WERI-Rb-1 (cell line): ENCODE data around the gene PDILT.

Source experiments
- DNase-seq: peaks from one replicate; pipeline ENCODE4 v3.0.0-alpha.2; 2020
- H3K27ac ChIP-seq: fragments of 250-450 bp; sonication (Bioruptor Pico); 2 replicates; pipeline ENCODE4 v1.5.1; 2020; ENCODE audit warnings: mild to moderate bottlenecking, moderate library complexity
- H3K27me3 ChIP-seq: fragments of 250-450 bp; sonication (Bioruptor Pico); 2 replicates; pipeline ENCODE4 v1.5.1; 2021; ENCODE audit warnings: mild to moderate bottlenecking, low read depth, moderate library complexity; ENCODE audit not compliant: insufficient read depth, severe bottlenecking
- H3K36me3 ChIP-seq: fragments of 250-450 bp; sonication (Bioruptor Pico); 2 replicates; pipeline ENCODE4 v1.5.1; 2020; ENCODE audit warnings: mild to moderate bottlenecking, moderate library complexity
- H3K4me3 ChIP-seq: 2 replicates; pipeline ENCODE4 v1.5.1; 2011; ENCODE audit warnings: low read depth, mild to moderate bottlenecking, control low read depth, low read length
- H3K9me3 ChIP-seq: fragments of 250-450 bp; sonication (Bioruptor Pico); 2 replicates; pipeline ENCODE4 v1.5.1; 2021; ENCODE audit warnings: mild to moderate bottlenecking, moderate library complexity; ENCODE audit not compliant: severe bottlenecking
- CTCF ChIP-seq: IDR thresholded peaks from 2 replicates; pipeline ENCODE4 v1.5.1; 2011; ENCODE audit warnings: low read depth, mild to moderate bottlenecking, control low read depth, inconsistent platforms, low read length

Gene PDILT

GRCh38 chr16:20319406-20319805 is 85.1 kb downstream of the PDILT start:
- TF ChIP-seq CTCF = no peak
- H3K27me3 ChIP-seq = peaks cover 66% of the 10 kb centered on the region
- no peak overlapping the region for H3K4me3 ChIP-seq
- no peak for DNase-seq
- H3K36me3 ChIP-seq = no peaks in the 10 kb centered on the region
- H3K9me3 ChIP-seq = no peaks in the 10 kb centered on the region
- H3K27ac ChIP-seq = no peak overlapping the region

GRCh38 chr16:20318437-20318836 is 86.1 kb downstream of the PDILT start:
- DNase-seq = no peak
- Histone ChIP-seq H3K36me3 (no peaks in the 10 kb centered on the region), H3K9me3 (no peaks in the 10 kb centered on the region), H3K27me3 (peaks cover 60% of the 10 kb centered on the region), H3K4me3 (no peak overlapping the region), H3K27ac (no peak overlapping the region)
- TF ChIP-seq CTCF = no peak

GRCh38 chr16:20318006-20318405 is 86.5 kb downstream of the PDILT start:
- DNase-seq = no peak
- Histone ChIP-seq H3K4me3 (no peak overlapping the region), H3K36me3 (no peaks in the 10 kb centered on the region), H3K27ac (no peak overlapping the region), H3K27me3 (peaks cover 55% of the 10 kb centered on the region), H3K9me3 (no peaks in the 10 kb centered on the region)
- no peak for TF ChIP-seq CTCF

- no peaks in the 10 kb centered on the region for H3K36me3 ChIP-seq
- TF ChIP-seq CTCF = no peak
- H3K4me3 ChIP-seq = no peak overlapping the region
- DNase-seq = no peak
- H3K27ac ChIP-seq = no peak overlapping the region
- H3K27me3 ChIP-seq = peaks cover 46% of the 10 kb centered on the region
- no peaks in the 10 kb centered on the region for H3K9me3 ChIP-seq
These were observed 87.4 kb downstream of the PDILT start for GRCh38 chr16:20317117-20317516.

GRCh38 chr16:20316715-20317114 is 87.8 kb downstream of the PDILT start:
- no peak for TF ChIP-seq CTCF
- no peaks in the 10 kb centered on the region for H3K9me3 ChIP-seq

GRCh38 chr16:20315764-20316163 is 88.8 kb downstream of the PDILT start:
- no peaks in the 10 kb centered on the region for H3K36me3 ChIP-seq
- no peak overlapping the region for H3K27ac ChIP-seq
- no peaks in the 10 kb centered on the region for H3K9me3 ChIP-seq
- no peak for DNase-seq
- no peak overlapping the region for H3K4me3 ChIP-seq
- peaks cover 55% of the 10 kb centered on the region for H3K27me3 ChIP-seq
- TF ChIP-seq CTCF = no peak

More at GRCh38 chr16:20316715-20317114, 87.8 kb downstream of the PDILT start:
- no peaks in the 10 kb centered on the region for H3K36me3 ChIP-seq
- no peak for DNase-seq
- H3K4me3 ChIP-seq = no peak overlapping the region
- no peak overlapping the region for H3K27ac ChIP-seq
- H3K27me3 ChIP-seq = peaks cover 49% of the 10 kb centered on the region
